Left lobe of liver (tissue), 2 donors: Measurements from ENCODE around the gene RUNX2. TPM values are rescaled to one million over a fixed set of nuclear protein-coding genes. Genes with fewer than 3 reads are reported as not detected.

ENCODE experiments used
- ATAC-seq: fragments of 200-7000 bp; cut with Tn5 transposase; one replicate; pipeline ENCODE4 v1.9.1; 2020; ENCODE audit warnings: mild to moderate bottlenecking, moderate library complexity
- DNase-seq: peaks from one replicate; pipeline ENCODE4 v3.0.0-alpha.2; 2020; ENCODE audit warnings: low spot score
- total RNA-seq: library from RNA; stranded (reverse); gene quantifications from one replicate; pipeline ENCODE4 v1.2.1, GENCODE V29; 2021
- donor health status: DM: no; HTN: no; CAD: no; lungs with moderate emphysema.
- donor health status: DM: no; HTN: yes; CAD: no.

The RUNX2 gene
- total RNA-seq, 1 donor from 2014 or later = 0.15 TPM

GRCh38 chr6:45430590-45431202 is 102.6 kb downstream of the RUNX2 start:
- DNase-seq = no peak
- no peak for ATAC-seq

- ATAC-seq (no peak), DNase-seq (no peak)
Observed at GRCh38 chr6:45431317-45432065, 103.4 kb downstream of the RUNX2 start.

GRCh38 chr6:45432977-45433376 is 104.8 kb downstream of the RUNX2 start:
- DNase-seq (no peak), ATAC-seq (no peak)

- ATAC-seq = no peak
- no peak for DNase-seq
Observed at GRCh38 chr6:45433533-45434380, 105.6 kb downstream of the RUNX2 start.

GRCh38 chr6:45434381-45434700 is 106.2 kb downstream of the RUNX2 start:
- DNase-seq = no peak
- no peak for ATAC-seq

DNA sequence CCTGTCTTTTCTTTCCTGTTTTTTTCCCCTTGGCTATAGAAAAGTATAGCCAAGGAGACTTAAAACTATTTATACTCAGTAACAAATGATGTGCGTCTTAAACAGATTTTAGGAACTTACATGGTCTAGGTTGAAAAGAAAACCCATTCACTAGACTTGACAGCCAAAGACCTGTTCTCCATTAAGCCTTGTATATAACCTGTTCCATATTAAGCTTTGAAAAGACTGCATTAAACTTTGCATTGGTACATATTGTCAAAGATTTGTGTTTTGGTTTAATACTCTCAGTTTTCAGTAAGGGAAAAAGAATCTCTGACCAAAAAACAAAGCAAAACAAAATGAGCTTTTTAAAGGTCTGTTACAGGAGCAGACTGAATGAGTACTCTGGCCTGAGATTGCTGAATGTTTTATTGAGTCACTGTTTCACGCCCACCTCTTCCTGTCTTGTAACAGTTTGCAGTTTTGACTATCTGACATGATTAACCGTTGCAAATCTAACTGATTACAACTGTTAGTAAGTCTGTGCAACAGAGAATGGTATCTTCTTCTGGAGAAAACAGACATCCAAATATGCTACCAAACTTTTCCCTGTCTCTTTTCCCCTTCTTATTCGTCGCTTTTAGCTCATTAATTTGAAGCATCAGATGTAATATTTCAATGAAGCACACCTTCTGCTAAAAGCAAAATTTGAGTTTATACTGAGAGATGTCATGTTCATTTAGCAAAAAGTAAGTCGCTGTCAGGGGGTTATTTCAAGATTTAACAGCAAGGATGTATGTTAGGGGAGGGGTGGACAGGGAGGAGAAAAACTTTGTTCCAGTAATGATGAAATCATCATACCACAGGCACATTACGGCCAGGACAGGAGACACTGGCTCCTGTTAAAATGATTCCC is 108.7 kb downstream of the RUNX2 start:
- DNase-seq (no peak), ATAC-seq (no peak)

DNA sequence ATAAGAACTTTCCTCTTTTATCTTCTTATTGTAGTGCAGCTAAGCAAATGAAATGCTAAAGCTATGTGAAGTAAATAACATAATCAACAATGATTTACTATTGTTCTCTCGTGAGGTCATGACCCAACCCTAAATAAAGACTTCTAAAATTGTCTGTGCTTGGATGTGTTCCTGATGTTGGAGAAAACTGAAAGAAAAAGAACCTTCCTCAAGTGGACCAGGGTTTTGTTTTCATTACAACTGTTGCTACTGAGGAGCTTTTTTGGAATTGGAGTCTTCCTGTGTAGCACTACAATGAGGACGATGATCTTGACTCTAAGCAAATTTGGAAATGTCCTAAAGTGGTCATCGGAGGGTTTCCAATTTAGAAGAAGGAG is 109.3 kb downstream of the RUNX2 start:
- no peak for ATAC-seq
- DNase-seq = no peak

- DNase-seq (no peak), ATAC-seq (no peak)
Observed at GRCh38 chr6:45438151-45438550, 110.0 kb downstream of the RUNX2 start.

- no peak for DNase-seq
- no peak for ATAC-seq
Observed at GRCh38 chr6:45438849-45439406, 110.8 kb downstream of the RUNX2 start.

- DNase-seq (no peak), ATAC-seq (no peak)
Observed at GRCh38 chr6:45439459-45439858, 111.3 kb downstream of the RUNX2 start.

GRCh38 chr6:45439861-45440388 is 111.8 kb downstream of the RUNX2 start:
- DNase-seq (no peak), ATAC-seq (no peak)

DNA sequence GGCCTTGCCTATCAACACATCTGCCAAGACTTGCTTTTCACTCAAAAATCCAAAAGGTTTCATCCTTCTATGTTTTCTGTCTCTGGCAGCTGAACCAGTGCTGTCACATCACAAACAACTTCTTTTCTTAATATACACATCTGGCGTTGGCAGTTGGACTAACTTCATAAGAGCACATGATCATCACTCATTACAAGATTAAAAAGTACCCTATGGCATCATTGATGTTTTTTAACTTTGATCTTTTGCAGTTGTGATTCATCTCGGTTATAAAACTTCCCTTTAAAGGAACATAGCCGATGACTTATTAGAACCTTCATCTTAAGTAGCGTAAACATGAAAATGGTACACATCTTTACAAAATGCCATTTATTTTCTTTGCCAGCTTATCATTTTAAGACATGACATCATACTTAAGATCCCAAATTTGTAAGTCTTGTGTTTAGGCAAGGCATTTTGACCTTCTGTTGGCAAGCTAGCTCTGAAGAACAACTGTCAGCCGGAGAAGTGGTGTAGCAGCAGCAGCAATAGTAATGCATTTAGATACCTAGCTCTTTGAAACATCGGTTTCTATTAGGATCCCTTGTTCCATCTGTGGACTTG is 113.8 kb downstream of the RUNX2 start:
- DNase-seq (no peak), ATAC-seq (no peak)

- DNase-seq (no peak), ATAC-seq (no peak)
Observed at GRCh38 chr6:45442716-45443115, 114.6 kb downstream of the RUNX2 start.

DNA sequence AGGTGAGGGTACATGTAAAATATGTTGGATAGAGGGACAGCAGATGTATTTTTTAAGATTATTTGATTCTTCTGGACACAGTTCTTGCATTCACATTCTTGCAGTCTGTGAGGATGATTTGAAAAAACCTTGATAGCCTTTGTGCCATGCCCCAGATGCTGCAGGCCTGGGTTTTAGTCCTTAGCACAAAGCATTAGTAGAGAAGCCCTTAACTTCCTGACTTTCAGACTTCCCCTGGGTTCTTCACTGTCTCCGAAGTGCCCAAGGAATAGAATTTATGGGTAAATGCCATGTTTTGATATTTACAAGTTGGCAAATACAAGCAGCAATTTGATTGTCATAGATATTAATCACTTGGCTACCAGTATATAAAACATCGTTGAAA is 117.2 kb downstream of the RUNX2 start:
- DNase-seq = no peak
- peak; percentile 19 for ATAC-seq

DNA sequence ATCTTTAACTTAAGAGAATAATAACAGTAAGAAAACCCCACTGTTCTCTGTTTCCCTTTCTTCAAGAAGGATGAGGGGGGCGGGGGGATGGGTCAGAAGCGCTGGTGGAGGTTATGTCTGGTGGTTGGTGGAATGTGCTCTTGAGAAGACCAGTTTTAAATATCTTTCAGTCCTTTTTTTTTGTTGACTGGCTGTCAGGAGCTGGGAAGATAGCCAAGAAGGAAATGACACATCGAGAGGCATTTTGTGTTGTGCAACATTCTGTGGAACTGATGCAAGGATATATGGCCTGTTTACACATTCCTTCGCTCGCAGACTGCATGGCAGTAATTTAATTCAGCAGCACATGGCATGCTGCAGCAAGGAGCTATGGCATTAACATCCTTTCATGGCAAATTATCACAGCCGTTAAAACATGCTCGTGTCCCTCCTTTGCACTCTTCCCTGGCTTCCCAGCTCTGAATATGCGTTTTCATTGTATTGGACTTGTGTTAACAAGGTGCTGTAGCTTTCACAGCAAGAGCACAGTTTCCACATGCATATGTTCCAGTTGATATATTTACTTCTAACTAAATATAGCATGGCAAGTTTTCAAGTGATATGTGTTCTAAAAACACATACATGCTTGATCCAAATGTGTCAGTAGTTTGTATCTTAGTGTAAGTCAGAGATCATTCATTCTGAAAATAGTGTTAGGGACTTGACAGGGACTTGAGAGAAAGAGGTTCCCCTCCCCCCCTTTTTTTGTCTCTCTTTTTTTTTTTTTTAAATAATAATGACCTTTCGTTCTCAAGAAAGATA is 117.8 kb downstream of the RUNX2 start:
- peak; percentile 65 for DNase-seq

DNA sequence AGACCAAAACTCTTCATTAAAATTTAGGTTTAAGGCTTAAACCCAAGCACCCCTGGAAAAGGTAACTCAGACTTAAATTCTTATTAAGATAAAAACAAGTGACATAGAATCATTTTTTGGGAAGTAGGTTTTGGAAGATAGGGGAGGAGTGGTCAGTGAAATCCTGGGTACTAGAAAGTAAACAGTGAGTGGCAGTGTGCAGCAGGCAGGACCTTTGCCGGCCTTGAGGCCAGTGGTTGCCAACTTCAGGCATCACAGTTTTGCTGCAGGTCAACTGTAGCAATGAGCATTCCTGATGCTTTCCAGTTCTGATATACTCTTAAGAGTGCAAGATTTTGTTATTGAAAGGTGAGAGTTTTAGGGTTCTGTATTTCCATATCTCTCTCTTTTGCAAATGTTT is 118.9 kb downstream of the RUNX2 start:
- no peak for DNase-seq
- ATAC-seq = no peak

More for the DNA sequence above, 117.8 kb downstream of the RUNX2 start:
- peak; percentile 90 for ATAC-seq

DNA sequence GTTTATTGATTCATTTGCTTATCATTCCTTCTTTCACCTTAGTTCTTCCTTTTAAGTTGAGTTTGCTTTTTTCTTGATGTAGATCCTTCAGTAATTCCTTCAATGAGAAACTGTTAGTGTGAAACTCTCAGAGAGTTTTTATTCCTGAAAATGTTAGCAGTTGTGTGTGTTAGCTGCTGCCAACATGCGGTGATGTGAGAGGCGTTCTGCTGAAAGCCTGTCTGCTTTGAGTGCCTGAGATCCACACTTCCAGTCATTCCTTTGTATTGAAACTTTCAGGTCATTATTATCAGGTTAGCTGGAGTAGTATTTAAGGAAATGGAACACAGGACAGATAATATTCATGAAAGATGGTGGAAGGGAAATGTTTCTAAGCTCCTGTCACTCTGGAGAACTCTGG is 119.6 kb downstream of the RUNX2 start:
- ATAC-seq = no peak
- DNase-seq = no peak

GRCh38 chr6:45448417-45449389 is 120.6 kb downstream of the RUNX2 start:
- ATAC-seq = no peak
- no peak for DNase-seq
